ENCODE data around the gene KANSL1.

GRCh38 chr17:45990886-45991285 is 202.3 kb downstream of the KANSL1 start:
- TF ChIP-seq CTCF (IDR thresholded peaks at IDR 0.05; ENCODE audit: low read depth, low read length) (peak; percentile 11), POLR2A (IDR thresholded peaks at IDR 0.05; ENCODE audit: extremely low read depth, insufficient read length) (no peak), MAX (IDR thresholded peaks at IDR 0.05; ENCODE audit: low read depth, low read length) (no peak), MYC (IDR thresholded peaks at IDR 0.05; ENCODE audit: low read depth, low read length) (no peak)

Data from NB4 (cell line).